Cardiac fibroblast (primary cell): ENCODE results near the gene OSGEP.

Experiments
- DNase-seq, 2 donors: peaks; one replicate each; pipeline versions ENCODE4 v3.0.0 to v3.0.0-alpha.2; 2010; ENCODE audit warnings: low read depth in 2 of 2
- H3K4me3 ChIP-seq, 2 donors: replicated peaks in 1 of 2; 1 replicate in 1 of 2; 2 replicates in 1 of 2; pipeline ENCODE4 v1.5.1; 2011; ENCODE audit warnings: low read depth in 2 of 2, low read length in 2 of 2, mild to moderate bottlenecking in 2 of 2, moderate library complexity in 1 of 2
- TF ChIP-seq, protein P1 (sequence below): IDR thresholded peaks from one replicate; pipeline ENCODE4 v1.5.1; 2011; ENCODE audit warnings: low read depth, mild to moderate bottlenecking, low read length, inconsistent platforms

OSGEP gene

DNA sequence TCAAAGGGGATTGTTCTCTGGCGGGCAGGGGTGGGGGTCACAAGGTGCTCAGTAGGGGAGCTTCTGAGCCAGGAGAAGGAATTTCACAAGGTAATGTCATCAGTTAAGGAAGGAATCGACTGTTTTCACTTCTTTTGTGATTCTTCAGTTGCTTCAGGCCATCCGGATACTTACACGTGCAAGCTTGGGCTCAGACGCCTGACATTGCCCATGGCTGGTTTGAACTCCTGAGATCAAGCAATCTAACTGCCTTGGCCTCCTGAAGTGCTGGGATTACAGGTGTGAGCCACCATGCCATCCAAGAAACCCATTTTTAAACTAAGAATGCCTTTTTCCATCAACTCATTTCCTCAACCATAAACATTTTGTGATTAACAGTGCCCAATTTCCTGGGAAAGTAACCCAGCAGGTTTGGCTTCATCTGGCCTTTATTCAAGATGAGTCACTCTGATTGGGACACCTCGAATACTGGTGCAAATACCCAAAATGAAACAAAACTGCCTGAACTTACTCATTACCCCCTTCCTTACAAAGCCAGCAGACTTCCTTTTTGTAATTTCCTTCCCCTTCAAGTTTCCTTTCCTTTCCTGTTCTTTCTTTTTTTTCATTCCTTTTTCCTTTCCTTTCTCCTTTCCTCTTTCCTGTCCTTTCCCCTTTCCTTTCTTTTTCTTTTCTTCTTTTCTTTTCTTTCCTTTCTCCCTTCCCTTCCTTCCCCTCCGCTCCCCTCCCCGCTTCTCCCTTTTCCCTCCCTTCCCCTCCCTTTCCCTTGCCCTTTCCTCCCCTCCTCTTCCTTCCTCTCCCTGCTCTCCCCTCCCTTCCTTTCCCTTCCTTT lies 40.5 kb upstream of the OSGEP start:
- H3K4me3 ChIP-seq, result no peak overlapping the region
- TF ChIP-seq, protein P1, sequence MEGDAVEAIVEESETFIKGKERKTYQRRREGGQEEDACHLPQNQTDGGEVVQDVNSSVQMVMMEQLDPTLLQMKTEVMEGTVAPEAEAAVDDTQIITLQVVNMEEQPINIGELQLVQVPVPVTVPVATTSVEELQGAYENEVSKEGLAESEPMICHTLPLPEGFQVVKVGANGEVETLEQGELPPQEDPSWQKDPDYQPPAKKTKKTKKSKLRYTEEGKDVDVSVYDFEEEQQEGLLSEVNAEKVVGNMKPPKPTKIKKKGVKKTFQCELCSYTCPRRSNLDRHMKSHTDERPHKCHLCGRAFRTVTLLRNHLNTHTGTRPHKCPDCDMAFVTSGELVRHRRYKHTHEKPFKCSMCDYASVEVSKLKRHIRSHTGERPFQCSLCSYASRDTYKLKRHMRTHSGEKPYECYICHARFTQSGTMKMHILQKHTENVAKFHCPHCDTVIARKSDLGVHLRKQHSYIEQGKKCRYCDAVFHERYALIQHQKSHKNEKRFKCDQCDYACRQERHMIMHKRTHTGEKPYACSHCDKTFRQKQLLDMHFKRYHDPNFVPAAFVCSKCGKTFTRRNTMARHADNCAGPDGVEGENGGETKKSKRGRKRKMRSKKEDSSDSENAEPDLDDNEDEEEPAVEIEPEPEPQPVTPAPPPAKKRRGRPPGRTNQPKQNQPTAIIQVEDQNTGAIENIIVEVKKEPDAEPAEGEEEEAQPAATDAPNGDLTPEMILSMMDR, result no peak
- DNase-seq, result peak; percentile 51 to 83

- no peak overlapping the region for H3K4me3 ChIP-seq
- TF ChIP-seq, protein P1, result no peak
- no peak for DNase-seq
Observed at GRCh38 chr14:20493634-20494033, 39.0 kb upstream of the OSGEP start.

GRCh38 chr14:20492486-20492885 lies 37.9 kb upstream of the OSGEP start:
- DNase-seq, result no peak
- no peak overlapping the region for H3K4me3 ChIP-seq
- TF ChIP-seq, protein P1, result no peak

DNA sequence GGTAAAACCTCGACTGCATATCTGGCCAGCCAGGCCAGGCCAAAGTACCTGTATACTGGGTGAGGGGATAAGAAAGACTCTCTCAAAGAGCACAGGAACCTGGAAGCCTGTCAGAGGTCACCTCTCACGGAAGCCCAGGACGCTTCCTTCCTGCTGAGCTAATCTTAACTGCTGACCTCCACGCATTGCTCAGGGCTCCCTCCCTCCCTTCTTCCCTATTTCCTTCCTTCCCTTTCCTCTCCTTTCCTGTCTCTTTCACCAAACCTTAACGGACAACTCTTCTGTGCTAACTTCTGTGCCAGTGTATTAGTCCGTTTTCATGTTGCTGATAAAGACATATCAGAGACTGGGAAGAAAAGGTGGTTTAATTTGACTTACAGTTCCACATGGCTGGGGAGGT lies 36.0 kb upstream of the OSGEP start:
- no peak for DNase-seq
- TF ChIP-seq, protein P1, result no peak
- H3K4me3 ChIP-seq, result no peak overlapping the region

GRCh38 chr14:20489093-20489994 lies 34.7 kb upstream of the OSGEP start:
- TF ChIP-seq, protein P1, result no peak
- peak; percentile 42 to 71 for DNase-seq

GRCh38 chr14:20487396-20487725 lies 32.7 kb upstream of the OSGEP start:
- H3K4me3 ChIP-seq, result no peak overlapping the region
- DNase-seq, result no peak
- TF ChIP-seq, protein P1, result no peak

More at GRCh38 chr14:20489093-20489994, 34.7 kb upstream of the OSGEP start:
- H3K4me3 ChIP-seq, result no peak overlapping the region
